Fibroblast of lung (primary cell): ENCODE data around the gene NEK5.

Experiments used
- EZH2 ChIP-seq: IDR thresholded peaks from 2 replicates; pipeline ENCODE4 v1.5.1; 2012; ENCODE audit warnings: low read length, control low read depth, mild to moderate bottlenecking; ENCODE audit errors: missing control alignments
- TF ChIP-seq, protein P1 (sequence below), 2 donors: IDR thresholded peaks in 1 of 2; conservative IDR thresholded peaks in 1 of 2; 1 replicate in 1 of 2; 2 replicates in 1 of 2; pipeline ENCODE4 v1.5.1; 2011 to 2012; ENCODE audit warnings: low read length in 2 of 2, control low read depth in 1 of 2, inconsistent platforms in 1 of 2, low read depth in 1 of 2, mild to moderate bottlenecking in 1 of 2

DNA sequence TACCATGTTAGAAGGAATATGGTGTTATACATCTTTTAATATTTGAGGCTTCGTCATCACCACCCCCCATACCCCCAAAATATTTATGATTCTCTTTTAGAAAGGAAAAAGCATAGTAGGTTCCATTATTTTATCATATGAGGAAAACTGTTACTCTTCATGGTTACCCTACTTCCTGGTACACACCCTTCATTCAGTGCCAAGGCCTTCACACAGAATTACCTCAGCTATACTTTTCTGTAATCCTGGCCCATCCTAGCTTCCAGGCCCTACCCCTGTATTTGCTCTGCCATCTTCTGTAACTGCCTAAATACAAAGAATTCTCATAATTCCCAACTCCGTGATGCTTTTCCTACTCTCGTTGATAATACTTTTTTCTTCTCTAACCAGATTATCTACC, 108.7 kb downstream of the NEK5 start:
- TF ChIP-seq, protein P1, sequence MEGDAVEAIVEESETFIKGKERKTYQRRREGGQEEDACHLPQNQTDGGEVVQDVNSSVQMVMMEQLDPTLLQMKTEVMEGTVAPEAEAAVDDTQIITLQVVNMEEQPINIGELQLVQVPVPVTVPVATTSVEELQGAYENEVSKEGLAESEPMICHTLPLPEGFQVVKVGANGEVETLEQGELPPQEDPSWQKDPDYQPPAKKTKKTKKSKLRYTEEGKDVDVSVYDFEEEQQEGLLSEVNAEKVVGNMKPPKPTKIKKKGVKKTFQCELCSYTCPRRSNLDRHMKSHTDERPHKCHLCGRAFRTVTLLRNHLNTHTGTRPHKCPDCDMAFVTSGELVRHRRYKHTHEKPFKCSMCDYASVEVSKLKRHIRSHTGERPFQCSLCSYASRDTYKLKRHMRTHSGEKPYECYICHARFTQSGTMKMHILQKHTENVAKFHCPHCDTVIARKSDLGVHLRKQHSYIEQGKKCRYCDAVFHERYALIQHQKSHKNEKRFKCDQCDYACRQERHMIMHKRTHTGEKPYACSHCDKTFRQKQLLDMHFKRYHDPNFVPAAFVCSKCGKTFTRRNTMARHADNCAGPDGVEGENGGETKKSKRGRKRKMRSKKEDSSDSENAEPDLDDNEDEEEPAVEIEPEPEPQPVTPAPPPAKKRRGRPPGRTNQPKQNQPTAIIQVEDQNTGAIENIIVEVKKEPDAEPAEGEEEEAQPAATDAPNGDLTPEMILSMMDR (conservative IDR thresholded peaks at IDR 0.05 in 1 of 2, IDR thresholded peaks at IDR 0.05 in 1 of 2; ENCODE audit: low read depth in 1 of 2, low read length in 2 of 2), result no peak
- no peak for TF ChIP-seq EZH2
